OCI-LY7 (cell line): ENCODE measurements around the gene PRKD1. TPM values are rescaled to one million over a fixed set of nuclear protein-coding genes. Genes with fewer than 3 reads are reported as not detected.

Experiments
- BruUV-seq: library from RNA; stranded (reverse); fragments of 400-500 nt; replicated peaks from 2 replicates; lab custom pipeline; 2021; lab: Mats Ljungman, UMichigan
- CTCF ChIA-PET: fragments of 300-600 bp; sonication (Branson Sonifier 250); formaldehyde crosslinking; loops from one replicate; lab custom pipeline; 2022; ENCODE audit warnings: antibody characterized with exemption; ENCODE audit not compliant: unreplicated experiment; lab: Charles Lee
- POLR2A ChIA-PET: fragments of 300-600 bp; sonication (Branson Sonifier 250); formaldehyde crosslinking; loops from one replicate; lab custom pipeline; 2022; ENCODE audit warnings: antibody characterized with exemption; lab: Charles Lee
- DNase-seq: peaks from one replicate; pipeline ENCODE4 v3.0.0-alpha.2; 2015; ENCODE audit warnings: low spot score
- H2AFZ ChIP-seq: fragments of 200-600 bp; sonication (generic), shearing (Covaris generic); 2 replicates; pipeline ENCODE4 v1.6.1; 2014; ENCODE audit warnings: mild to moderate bottlenecking, antibody characterized with exemption, low read length, moderate library complexity
- H3K27ac ChIP-seq: fragments of 200-600 bp; sonication (generic); 2 replicates; pipeline ENCODE4 v1.5.1; 2014; ENCODE audit warnings: mixed run types, low read depth, mild to moderate bottlenecking, moderate library complexity, low read length, inconsistent platforms; ENCODE audit not compliant: poor library complexity, severe bottlenecking
- H3K36me3 ChIP-seq: fragments of 200-600 bp; sonication (generic); 2 replicates; pipeline ENCODE4 v1.6.1; 2014; ENCODE audit warnings: mild to moderate bottlenecking, antibody characterized with exemption, low read length, moderate library complexity, mixed read lengths; ENCODE audit not compliant: insufficient read depth
- H3K4me1 ChIP-seq: fragments of 200-600 bp; sonication (generic); 2 replicates; pipeline ENCODE4 v1.5.1; 2014; ENCODE audit warnings: mild to moderate bottlenecking, low read length; ENCODE audit not compliant: insufficient read depth, poor library complexity, severe bottlenecking
- H3K4me2 ChIP-seq: fragments of 200-600 bp; sonication (generic); 2 replicates; pipeline ENCODE4 v1.6.1; 2014; ENCODE audit warnings: mild to moderate bottlenecking, low read length
- H3K4me3 ChIP-seq: fragments of 200-600 bp; sonication (generic); 2 replicates; pipeline ENCODE4 v1.5.1; 2014; ENCODE audit warnings: mild to moderate bottlenecking, low read depth, low read length; ENCODE audit not compliant: poor library complexity, severe bottlenecking
- H3K79me2 ChIP-seq: fragments of 200-600 bp; sonication (generic); 2 replicates; pipeline ENCODE4 v1.6.1; 2016; ENCODE audit warnings: low read depth, mild to moderate bottlenecking, low read length, moderate library complexity, mixed read lengths; ENCODE audit not compliant: insufficient read depth
- H3K9me2 ChIP-seq: fragments of 200-600 bp; sonication (generic); 2 replicates; pipeline ENCODE4 v1.6.1; 2016; ENCODE audit warnings: mild to moderate bottlenecking, low read length, mixed read lengths; ENCODE audit not compliant: insufficient read depth
- H3K9me3 ChIP-seq: fragments of 200-600 bp; sonication (generic); 2 replicates; pipeline ENCODE4 v1.6.1; 2014; ENCODE audit warnings: mild to moderate bottlenecking, mixed run types, low read length, mixed read lengths
- H4K20me1 ChIP-seq: fragments of 200-600 bp; sonication (generic); 2 replicates; pipeline ENCODE4 v1.6.1; 2014; ENCODE audit warnings: mild to moderate bottlenecking, antibody characterized with exemption, low read length, moderate library complexity, mixed read lengths; ENCODE audit not compliant: insufficient read depth
- CTCF ChIP-seq: fragments of 200-600 bp; sonication (generic); conservative IDR thresholded peaks from 2 replicates; pipeline ENCODE4 v1.5.1; 2014; ENCODE audit warnings: mild to moderate bottlenecking, antibody characterized with exemption, low read length, moderate library complexity, mixed read lengths
- EZH2phosphoT487 ChIP-seq: fragments of 200-600 bp; sonication (generic); IDR thresholded peaks from 2 replicates; pipeline ENCODE4 v1.6.1; 2018; ENCODE audit warnings: low read depth, borderline replicate concordance, mild to moderate bottlenecking, mixed run types, antibody characterized with exemption, low read length, moderate library complexity, mixed read lengths
- intact Hi-C: fragments of 100-400 bp; cut with micrococcal nuclease; formaldehyde crosslinking; loops from one replicate; pipeline ENCODE4 v1.10.0; 2022; ENCODE audit not compliant: unreplicated experiment
- total RNA-seq, 2 experiments: library from RNA; depleted of rRNA in 1 of 2; stranded (reverse); fragments of >200 nt in 1 of 2; shearing (Covaris generic) in 1 of 2; gene quantifications; 2 replicates each; pipeline ENCODE4 v1.2.3, GENCODE V29; 2014 to 2022

The PRKD1 gene
- total RNA-seq, 2 experiments from 2014 or later: not detected

- POLR2A ChIA-PET: interaction anchor here (1.1 kb wide), 1 partner anchor 13 kb away, joined by 5 read pairs; no protein-coding TSS in a partner anchor
- intact Hi-C loops: no loop called here
- H3K27ac ChIP-seq: no peak overlapping the region
- no peak overlapping the region for H3K4me3 ChIP-seq
- BruUV-seq: no TSS peak
- no peak overlapping the region for H2AFZ ChIP-seq
- no peaks in the 10 kb centered on the region for H3K9me3 ChIP-seq
- H3K36me3 ChIP-seq: no peaks in the 10 kb centered on the region
- TF ChIP-seq CTCF (no peak), EZH2phosphoT487 (no peak)
- H3K9me2 ChIP-seq: no peaks in the 10 kb centered on the region
- H3K4me2 ChIP-seq: no peak overlapping the region
- H4K20me1 ChIP-seq: no peaks in the 10 kb centered on the region
- no peaks in the 10 kb centered on the region for H3K79me2 ChIP-seq
- no peak for DNase-seq
- CTCF ChIA-PET: no interaction called here
- no peaks in the 10 kb centered on the region for H3K4me1 ChIP-seq
Measured at GRCh38 chr14:29759521-29760340, 167.9 kb downstream of the PRKD1 start.

- Histone ChIP-seq H3K4me1 (no peaks in the 10 kb centered on the region), H3K36me3 (no peaks in the 10 kb centered on the region), H3K4me2 (no peak overlapping the region), H2AFZ (no peak overlapping the region), H3K79me2 (no peaks in the 10 kb centered on the region), H3K4me3 (no peak overlapping the region), H3K27ac (no peak overlapping the region), H4K20me1 (no peaks in the 10 kb centered on the region), H3K9me2 (no peaks in the 10 kb centered on the region), H3K9me3 (no peaks in the 10 kb centered on the region)
- ChIA-PET POLR2A (interaction anchor here (0.7 kb wide), 1 partner anchor 17 kb away, joined by 6 read pairs; no protein-coding TSS in a partner anchor), CTCF (no interaction called here)
- TF ChIP-seq CTCF: no peak
- TF ChIP-seq EZH2phosphoT487: no peak
- BruUV-seq: no TSS peak
- DNase-seq: no peak
- intact Hi-C loops: loop anchor here (2.0 kb wide), 1 partner anchor 63 kb away; no protein-coding TSS in a partner anchor
Measured at GRCh38 chr14:29757711-29758233, 169.9 kb downstream of the PRKD1 start.
